ENCODE measurements around the gene SPTBN1. TPM values are rescaled to one million over a fixed set of nuclear protein-coding genes. Genes with fewer than 3 reads are reported as not detected.
"Not testable (repeated sequence)": the region's sequence is repeated elsewhere in the genome, so short reads cannot be mapped to it uniquely, and the experiment has no call there.

The SPTBN1 gene
- total RNA-seq, 1 experiment from 2014 or later: 120 TPM

- peak; percentile 75 for DNase-seq (ENCODE audit: low read depth)
These were observed 14.3 kb downstream of the SPTBN1 start for GRCh38 chr2:54470266-54470938.

- peak; percentile 90 for DNase-seq (ENCODE audit: low read depth)
These were observed 15.1 kb downstream of the SPTBN1 start for GRCh38 chr2:54471221-54471711.

GRCh38 chr2:54473851-54474250 is 17.7 kb downstream of the SPTBN1 start:
- no peak for DNase-seq (ENCODE audit: low read depth)

GRCh38 chr2:54475285-54475684 is 19.2 kb downstream of the SPTBN1 start:
- no peak for DNase-seq (ENCODE audit: low read depth)

GRCh38 chr2:54475919-54476318 is 19.8 kb downstream of the SPTBN1 start:
- DNase-seq (ENCODE audit: low read depth): no peak

GRCh38 chr2:54476852-54477251 is 20.7 kb downstream of the SPTBN1 start:
- no peak for DNase-seq (ENCODE audit: low read depth)

GRCh38 chr2:54477896-54478295 is 21.8 kb downstream of the SPTBN1 start:
- no peak for DNase-seq (ENCODE audit: low read depth)

- no peak for DNase-seq (ENCODE audit: low read depth)
These were observed 22.8 kb downstream of the SPTBN1 start for GRCh38 chr2:54478899-54479298.

GRCh38 chr2:54479424-54479823 is 23.3 kb downstream of the SPTBN1 start:
- peak; percentile 54 for DNase-seq (ENCODE audit: low read depth)

- no peak for DNase-seq (ENCODE audit: low read depth)
These were observed 23.9 kb downstream of the SPTBN1 start for GRCh38 chr2:54480025-54480424.

- DNase-seq (ENCODE audit: low read depth): no peak
These were observed 25.6 kb downstream of the SPTBN1 start for GRCh38 chr2:54481686-54482085.

- peak; percentile 97 for DNase-seq (ENCODE audit: low read depth)
These were observed 26.6 kb downstream of the SPTBN1 start for GRCh38 chr2:54482715-54483114.

- peak; percentile 95 for DNase-seq (ENCODE audit: low read depth)
These were observed 27.3 kb downstream of the SPTBN1 start for GRCh38 chr2:54483426-54483825.

- not testable (repeated sequence) for DNase-seq (ENCODE audit: low read depth)
These were observed 29.6 kb downstream of the SPTBN1 start for GRCh38 chr2:54485756-54486155.

GRCh38 chr2:54486766-54487165 is 30.6 kb downstream of the SPTBN1 start:
- DNase-seq (ENCODE audit: low read depth): no peak

- DNase-seq (ENCODE audit: low read depth): no peak
These were observed 34.7 kb downstream of the SPTBN1 start for GRCh38 chr2:54490863-54491262.

- no peak for DNase-seq (ENCODE audit: low read depth)
These were observed 36.2 kb downstream of the SPTBN1 start for GRCh38 chr2:54492335-54492734.

GRCh38 chr2:54494087-54494486 is 38.0 kb downstream of the SPTBN1 start:
- no peak for DNase-seq (ENCODE audit: low read depth)

GRCh38 chr2:54496920-54497319 is 40.8 kb downstream of the SPTBN1 start:
- no peak for DNase-seq (ENCODE audit: low read depth)

- DNase-seq (ENCODE audit: low read depth): peak; percentile 65
These were observed 41.9 kb downstream of the SPTBN1 start for GRCh38 chr2:54497763-54498680.

- no peak for DNase-seq (ENCODE audit: low read depth)
These were observed 43.5 kb downstream of the SPTBN1 start for GRCh38 chr2:54499661-54500060.

- no peak for DNase-seq (ENCODE audit: low read depth)
These were observed 44.5 kb downstream of the SPTBN1 start for GRCh38 chr2:54500404-54501205.
